Dermis lymphatic vessel endothelial cell (primary cell): ENCODE data around the gene CAP1. TPM values are rescaled to one million over a fixed set of nuclear protein-coding genes. Genes with fewer than 3 reads are reported as not detected.

Experiments used
- total RNA-seq: library from RNA; depleted of rRNA; stranded (reverse); fragments of >200 nt; gene quantifications from 2 replicates; pipeline ENCODE4 v1.2.1, GENCODE V29; 2014

The CAP1 gene, protein sequence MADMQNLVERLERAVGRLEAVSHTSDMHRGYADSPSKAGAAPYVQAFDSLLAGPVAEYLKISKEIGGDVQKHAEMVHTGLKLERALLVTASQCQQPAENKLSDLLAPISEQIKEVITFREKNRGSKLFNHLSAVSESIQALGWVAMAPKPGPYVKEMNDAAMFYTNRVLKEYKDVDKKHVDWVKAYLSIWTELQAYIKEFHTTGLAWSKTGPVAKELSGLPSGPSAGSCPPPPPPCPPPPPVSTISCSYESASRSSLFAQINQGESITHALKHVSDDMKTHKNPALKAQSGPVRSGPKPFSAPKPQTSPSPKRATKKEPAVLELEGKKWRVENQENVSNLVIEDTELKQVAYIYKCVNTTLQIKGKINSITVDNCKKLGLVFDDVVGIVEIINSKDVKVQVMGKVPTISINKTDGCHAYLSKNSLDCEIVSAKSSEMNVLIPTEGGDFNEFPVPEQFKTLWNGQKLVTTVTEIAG
- 392 and 441 TPM in 2 replicates for total RNA-seq

GRCh38 chr1:40040511-40041465, at the start of gene CAP1:
CAP1 (plus strand) TSS chr1:40040729; CDS start chr1:40059347, 18,618 bp downstream.

GRCh38 chr1:40096977-40097782, 56.7 kb downstream of the CAP1 start, which contains the start of gene PPT1:
PPT1 (minus strand) TSS chr1:40097252; CDS start chr1:40097238, 14 bp downstream.

Other genes starting within 250 kb of the CAP1 start
- gene TRIT1, start 157.2 kb upstream of the CAP1 start, total RNA-seq = 12.7 and 24.1 TPM in 2 replicates
- gene MYCL, start 138.8 kb upstream of the CAP1 start, total RNA-seq = 0.22 and 0.26 TPM in 2 replicates
- gene MFSD2A, start 85.6 kb upstream of the CAP1 start, total RNA-seq = 0.17 and 0.33 TPM in 2 replicates
- gene PPT1, start 56.5 kb downstream of the CAP1 start, total RNA-seq = 40.3 and 57.1 TPM in 2 replicates
- gene RLF, start 120.7 kb downstream of the CAP1 start, total RNA-seq = 21.7 and 26.2 TPM in 2 replicates
- not detected in 2 replicates for gene TMCO2, start 207.2 kb downstream of the CAP1 start, total RNA-seq
- 58.7 and 63.9 TPM in 2 replicates for gene ZMPSTE24, start 217.5 kb downstream of the CAP1 start, total RNA-seq